Neural cell (in vitro differentiated cells): ENCODE measurements around the gene ARMH1.

ENCODE experiments used
- CTCF ChIP-seq: fragments of 450-650 bp; IDR thresholded peaks from 2 replicates; pipeline ENCODE4 v1.5.1; 2014; ENCODE audit warnings: antibody characterized with exemption, mild to moderate bottlenecking, moderate library complexity; ENCODE audit not compliant: poor library complexity, severe bottlenecking
- EZH2 ChIP-seq: fragments of 200-600, 300-800 bp; shearing (Covaris generic), sonication (generic); IDR thresholded peaks from 2 replicates; pipeline ENCODE4 v1.6.1; 2014; ENCODE audit warnings: antibody characterized with exemption, low read length, borderline replicate concordance, mild to moderate bottlenecking; ENCODE audit not compliant: insufficient read depth, poor library complexity, severe bottlenecking
- POLR2AphosphoS5 ChIP-seq: IDR thresholded peaks from 2 replicates; pipeline ENCODE4 v1.6.1; 2012

DNA sequence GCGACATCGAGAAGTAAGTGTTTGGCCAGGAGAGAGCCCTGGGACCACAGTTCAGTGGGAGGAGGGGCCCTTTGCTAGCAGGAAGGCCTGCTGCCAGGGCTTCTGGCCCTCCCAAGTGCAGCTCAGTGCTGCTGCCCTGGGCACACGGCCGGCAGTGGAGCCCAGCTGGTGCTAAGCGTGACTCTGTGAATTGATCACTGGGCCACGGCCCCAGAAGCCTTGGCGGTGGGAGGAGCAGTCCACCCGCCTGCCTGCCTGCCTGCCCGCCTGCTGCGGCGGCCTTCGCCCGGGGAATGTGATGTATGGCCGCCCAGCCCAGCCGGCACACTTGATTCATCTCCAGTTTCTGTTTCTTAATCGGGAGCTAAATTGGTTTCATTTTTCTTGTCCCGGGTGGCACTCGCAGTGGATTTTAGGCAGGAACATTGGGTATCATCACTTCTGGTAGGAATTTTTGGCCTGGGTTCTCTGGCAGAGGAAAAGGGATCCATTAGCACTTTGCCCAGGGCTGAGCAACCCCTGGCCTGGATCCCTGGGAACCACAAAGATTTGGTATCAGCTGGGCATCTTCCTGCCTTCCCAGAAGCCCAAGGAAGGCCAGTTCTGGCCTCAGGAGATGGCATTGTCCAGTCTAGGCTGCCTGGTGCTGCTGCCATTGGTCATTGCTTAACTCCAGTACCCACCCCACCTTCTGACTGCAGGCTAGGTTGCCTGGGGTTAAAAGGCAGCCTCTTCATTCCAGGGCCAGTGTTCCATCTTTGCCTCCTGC lies 28.9 kb upstream of the ARMH1 start:
- TF ChIP-seq CTCF (no peak), POLR2AphosphoS5 (no peak), EZH2 (no peak)
